GM18498 (cell line): ENCODE results near the gene RAB3GAP2.
"Not testable (repeated sequence)": the region's sequence is repeated elsewhere in the genome, so short reads cannot be mapped to it uniquely, and the experiment has no call there.

ENCODE experiments used
- ATAC-seq: cut with Tn5 transposase; IDR thresholded peaks from one replicate; pipeline ENCODE4 v1.9.1; 2021; ENCODE audit warnings: mild to moderate bottlenecking, moderate library complexity; ENCODE audit not compliant: unreplicated experiment

The RAB3GAP2 gene

GRCh38 chr1:220213382-220213983 lies 58.8 kb downstream of the RAB3GAP2 start:
- ATAC-seq: no peak

DNA sequence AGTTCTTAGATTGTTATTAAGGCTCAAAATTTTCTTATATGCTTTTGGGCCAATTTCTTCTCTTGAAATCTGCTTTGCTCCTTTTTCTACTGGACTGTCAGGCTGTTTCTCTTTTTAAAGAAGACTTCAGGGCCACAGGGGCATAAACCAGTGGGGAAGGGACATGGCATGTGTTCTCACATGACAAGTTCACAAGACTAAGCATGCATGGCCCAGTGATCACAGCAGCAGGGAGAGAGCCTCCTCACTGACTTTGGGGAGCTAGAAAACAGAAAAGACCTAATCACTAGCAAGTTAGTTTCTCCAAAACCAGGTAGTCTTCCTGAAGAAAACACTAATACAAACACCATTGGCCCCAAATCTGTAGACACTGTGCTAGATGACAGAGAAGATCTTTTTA lies 64.8 kb downstream of the RAB3GAP2 start:
- ATAC-seq: no peak

DNA sequence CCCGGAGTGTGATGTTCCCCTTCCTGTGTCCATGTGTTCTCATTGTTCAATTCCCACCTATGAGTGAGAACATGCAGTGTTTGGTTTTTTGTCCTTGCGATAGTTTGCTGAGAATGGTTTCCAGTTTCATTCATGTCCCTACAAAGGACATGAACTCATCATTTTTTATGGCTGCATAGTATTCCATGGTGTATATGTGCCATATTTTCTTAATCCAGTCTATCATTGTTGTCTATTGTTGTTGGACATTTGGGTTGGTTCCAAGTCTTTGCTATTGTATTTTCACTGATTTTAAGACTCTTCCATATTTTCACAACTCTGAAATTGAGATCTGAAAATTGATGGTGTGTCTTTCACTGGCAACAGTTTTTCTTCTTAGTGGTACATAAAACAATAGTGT lies 67.5 kb downstream of the RAB3GAP2 start:
- not testable (repeated sequence) for ATAC-seq

GRCh38 chr1:220203816-220204215 lies 68.4 kb downstream of the RAB3GAP2 start:
- ATAC-seq: no peak

DNA sequence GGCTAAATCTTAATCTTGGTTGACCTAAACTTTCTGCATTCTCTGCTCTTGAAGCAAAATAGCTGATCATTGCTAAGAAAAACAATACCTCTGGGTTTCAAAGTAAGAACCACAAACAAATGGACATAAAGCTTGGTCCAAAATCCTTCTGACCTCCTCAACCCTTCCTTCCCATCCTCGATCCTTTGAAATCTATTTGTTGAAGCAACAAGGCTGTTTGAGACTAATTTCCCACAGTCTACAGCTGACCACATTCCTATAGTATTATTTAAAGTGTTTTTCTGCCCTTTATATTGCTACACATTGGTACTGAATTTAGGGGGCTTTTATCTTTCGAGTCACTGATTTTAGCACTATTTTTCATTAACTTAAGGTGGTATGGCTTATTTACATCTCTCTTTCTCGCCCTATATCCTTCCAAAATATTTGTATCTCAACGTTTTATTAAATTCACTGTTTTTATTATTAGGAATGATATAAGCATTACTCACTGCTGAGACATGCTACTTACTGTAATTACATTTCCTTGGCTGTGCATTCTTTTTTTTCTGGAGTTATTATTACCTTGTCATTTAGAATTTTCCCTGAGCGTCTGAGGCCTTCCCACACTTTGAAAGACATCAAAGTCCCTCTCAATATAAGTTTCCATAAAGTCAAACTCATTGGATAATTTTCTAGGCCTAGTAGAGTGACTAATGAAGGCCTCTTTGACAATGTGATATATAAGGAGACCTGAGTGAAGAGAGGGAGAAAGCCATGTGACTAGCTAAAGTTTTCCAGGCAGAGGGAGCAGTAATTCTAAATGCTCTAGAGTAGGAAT lies 73.9 kb downstream of the RAB3GAP2 start:
- no peak for ATAC-seq

DNA sequence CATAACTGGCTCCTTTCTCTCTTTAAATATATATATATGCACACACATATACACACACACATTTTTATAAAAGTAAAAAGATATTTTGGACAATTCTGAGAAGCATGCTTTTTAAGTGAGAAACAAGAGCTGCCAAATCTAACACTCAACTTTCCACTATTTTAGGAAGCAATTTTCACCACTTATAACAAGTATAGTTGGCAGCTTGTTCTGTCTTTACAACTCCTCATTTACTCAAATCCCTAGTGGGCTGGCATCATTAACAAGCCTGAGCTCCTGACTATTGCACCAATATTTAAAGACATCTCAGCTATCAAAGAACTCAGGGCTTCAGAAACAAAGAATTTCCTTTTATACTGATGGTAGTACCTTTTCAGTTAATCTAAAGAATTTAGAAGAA lies 76.6 kb downstream of the RAB3GAP2 start:
- no peak for ATAC-seq

- peak; percentile 45 for ATAC-seq
These were observed 82.4 kb downstream of the RAB3GAP2 start for GRCh38 chr1:220189750-220190347.

GRCh38 chr1:220188538-220188937 lies 83.7 kb downstream of the RAB3GAP2 start:
- no peak for ATAC-seq

- ATAC-seq: no peak
These were observed 85.5 kb downstream of the RAB3GAP2 start for GRCh38 chr1:220186752-220187151.

GRCh38 chr1:220184506-220184905 lies 87.7 kb downstream of the RAB3GAP2 start:
- no peak for ATAC-seq

- ATAC-seq: no peak
These were observed 89.6 kb downstream of the RAB3GAP2 start for GRCh38 chr1:220182656-220183055.

DNA sequence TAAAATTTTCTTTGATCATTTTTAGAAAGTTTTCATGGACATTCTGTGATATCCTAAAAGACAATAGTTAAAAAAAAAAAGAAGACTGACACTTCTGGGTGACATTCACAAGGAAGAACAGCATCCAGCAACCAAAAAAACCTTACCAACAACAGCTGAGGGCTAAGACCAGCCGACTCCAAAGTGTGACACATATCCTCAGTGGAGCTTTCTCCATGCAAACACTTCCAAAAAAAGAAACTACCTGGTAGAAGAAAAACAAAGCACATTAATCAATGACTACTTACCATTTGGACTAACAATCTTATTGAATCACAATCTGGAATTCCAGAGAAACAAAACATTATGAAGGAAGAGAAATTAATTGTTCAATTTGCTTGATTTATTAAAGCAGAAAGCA lies 90.1 kb downstream of the RAB3GAP2 start:
- no peak for ATAC-seq

DNA sequence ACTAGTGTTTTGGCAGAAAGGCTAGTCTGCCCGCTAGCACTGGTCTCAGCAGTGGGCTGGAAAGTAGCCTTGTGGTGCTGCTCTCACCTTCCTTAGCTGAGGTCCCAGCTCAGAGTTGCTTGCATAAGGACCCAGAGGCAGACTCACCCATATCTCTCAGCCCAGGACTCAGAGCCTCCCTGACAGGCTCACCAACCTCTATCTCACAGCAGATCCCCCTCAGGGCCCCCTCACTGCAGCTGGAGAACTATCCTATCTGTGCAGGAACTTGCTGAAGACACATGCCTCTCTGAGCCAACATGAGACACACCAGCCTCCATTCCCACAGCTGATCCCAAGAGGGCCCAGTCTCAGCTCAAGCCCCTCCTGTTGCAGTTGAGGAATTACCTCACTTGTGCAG lies 95.7 kb downstream of the RAB3GAP2 start:
- ATAC-seq: no peak

- ATAC-seq: no peak
These were observed 101.3 kb downstream of the RAB3GAP2 start for GRCh38 chr1:220170836-220171526.

DNA sequence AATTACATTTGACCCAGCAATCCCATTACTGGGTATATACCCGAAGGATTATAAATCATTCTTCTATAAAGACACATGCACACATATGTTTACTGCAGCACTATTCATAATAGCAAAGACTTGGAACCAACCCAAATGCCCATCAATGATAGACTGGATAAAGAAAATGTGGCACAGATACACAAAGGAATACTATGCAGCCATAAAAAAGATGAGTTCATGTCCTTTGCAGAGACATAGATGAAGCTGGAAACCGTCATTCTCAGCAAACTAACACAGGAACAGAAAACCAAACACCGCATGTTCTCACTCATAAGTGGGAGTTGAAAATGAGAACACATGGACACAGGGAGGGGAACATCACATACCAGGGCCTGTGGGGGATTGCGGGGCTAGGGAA lies 102.4 kb downstream of the RAB3GAP2 start:
- not testable (repeated sequence) for ATAC-seq

DNA sequence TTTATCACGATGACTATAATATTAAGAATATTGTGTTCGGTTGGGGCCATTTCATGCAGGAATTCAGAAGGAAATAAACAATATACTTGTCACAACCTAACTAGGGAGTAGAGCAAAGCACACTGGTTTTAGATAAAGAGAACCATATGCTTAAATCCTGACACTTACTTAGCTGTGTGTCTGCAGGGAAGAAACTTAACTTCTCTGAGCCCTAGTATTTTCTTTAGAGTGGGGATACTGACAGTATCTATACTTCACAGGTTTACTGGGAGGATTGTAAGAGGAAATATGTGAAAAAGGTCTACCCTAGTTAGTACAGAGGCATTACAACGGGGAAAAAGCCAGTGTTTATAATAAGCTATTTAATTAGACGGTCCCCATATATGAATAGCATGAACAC lies 105.4 kb downstream of the RAB3GAP2 start:
- no peak for ATAC-seq

- no peak for ATAC-seq
These were observed 107.7 kb downstream of the RAB3GAP2 start for GRCh38 chr1:220164517-220164916.

- no peak for ATAC-seq
These were observed 108.1 kb downstream of the RAB3GAP2 start for GRCh38 chr1:220164116-220164515.

DNA sequence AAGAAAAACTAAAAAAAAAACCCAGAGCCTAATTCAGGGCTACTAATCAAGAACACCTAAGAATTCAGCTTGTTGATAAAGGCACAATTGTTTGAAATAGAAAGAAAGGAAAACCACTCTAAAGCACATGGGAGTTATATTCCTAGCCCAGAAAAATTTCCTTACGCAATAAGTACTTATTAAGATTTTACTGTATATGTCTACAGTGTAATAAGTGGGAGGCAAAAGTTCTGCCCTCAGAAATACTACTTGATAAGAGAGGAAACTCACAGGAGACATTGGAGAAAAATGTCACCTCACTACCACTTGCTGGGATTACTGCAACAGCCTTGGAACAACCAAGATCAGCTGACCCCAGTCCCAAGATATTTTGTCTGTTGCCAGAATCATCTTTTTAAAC lies 112.2 kb downstream of the RAB3GAP2 start:
- ATAC-seq: no peak

DNA sequence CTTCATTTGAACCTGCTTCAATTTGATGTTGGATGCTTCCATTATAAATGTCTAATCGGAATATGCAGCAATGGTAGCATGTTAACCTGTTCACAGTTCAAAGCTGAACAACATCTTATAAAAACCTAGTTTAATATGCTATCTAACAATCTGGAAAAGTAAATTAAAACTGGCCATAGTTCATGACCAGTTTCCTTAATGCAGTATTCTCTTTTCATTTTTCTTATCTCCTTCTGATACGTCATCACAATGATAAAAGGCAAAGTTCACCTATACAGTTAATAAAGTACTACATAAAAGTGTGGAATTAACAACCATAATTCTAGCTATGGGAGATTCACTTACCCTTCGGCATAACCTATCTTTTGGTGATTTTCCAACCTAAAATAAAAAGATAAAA lies 113.2 kb downstream of the RAB3GAP2 start:
- no peak for ATAC-seq

DNA sequence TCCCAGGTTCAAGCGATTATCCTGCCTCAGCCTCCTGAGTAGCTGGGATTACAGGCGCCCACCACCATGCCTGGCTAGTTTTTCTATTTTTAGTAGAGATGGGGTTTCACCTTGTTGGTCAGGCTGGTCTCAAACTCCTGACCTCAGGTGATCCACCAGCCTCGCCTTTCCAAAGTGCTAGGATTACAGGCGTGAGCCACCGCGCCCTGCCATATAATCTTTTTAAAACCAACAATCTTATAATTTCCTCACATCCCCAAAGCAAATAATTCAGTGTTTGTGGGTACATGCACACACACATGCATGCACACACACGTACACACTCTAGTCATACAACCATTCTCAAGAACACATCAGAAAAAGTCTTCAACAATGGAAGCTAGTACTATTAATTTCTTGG lies 113.7 kb downstream of the RAB3GAP2 start:
- ATAC-seq: not testable (repeated sequence)

- ATAC-seq: no peak
These were observed 114.5 kb downstream of the RAB3GAP2 start for GRCh38 chr1:220157738-220158137.
